ENCODE measurements around the gene SRPK3.
"Not testable (repeated sequence)": the region's sequence is repeated elsewhere in the genome, so short reads cannot be mapped to it uniquely, and the experiment has no call there.

The SRPK3 gene

DNA sequence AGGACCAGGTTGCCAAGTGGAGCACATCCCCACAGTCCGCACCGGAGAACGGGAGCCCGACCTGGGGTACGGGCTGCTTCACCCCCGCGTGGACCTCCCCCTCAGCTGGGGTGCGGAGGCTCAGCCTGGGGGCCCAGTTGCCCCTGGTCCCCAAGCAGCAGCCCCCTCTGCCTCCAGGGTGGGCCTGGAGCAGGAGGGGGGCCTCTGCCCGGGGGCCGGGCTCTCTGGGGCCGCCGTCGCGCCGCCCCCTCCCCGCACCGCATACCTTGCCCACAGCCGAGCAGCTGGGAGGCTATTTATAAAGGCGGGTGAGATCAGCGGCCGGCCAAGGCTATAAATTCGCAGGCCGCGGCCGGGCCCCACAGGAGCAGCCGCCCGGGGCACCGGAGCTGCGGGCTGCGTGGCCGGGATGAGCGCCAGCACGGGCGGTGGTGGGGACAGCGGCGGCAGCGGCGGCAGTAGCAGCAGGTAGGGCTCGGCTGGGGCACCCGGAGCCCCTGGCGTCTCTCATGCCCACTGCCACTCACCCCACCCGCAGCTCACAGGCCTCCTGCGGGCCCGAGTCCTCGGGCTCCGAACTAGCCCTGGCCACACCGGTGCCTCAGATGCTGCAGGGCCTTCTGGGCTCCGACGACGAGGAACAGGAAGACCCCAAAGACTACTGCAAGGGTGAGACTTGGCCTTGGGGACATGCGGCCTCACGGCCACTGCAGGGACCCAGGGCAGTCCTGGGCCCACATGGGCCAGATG is at the start of gene SRPK3:
Gene SRPK3, plus strand, starts transcription at position 364 of the 750 bp plus-strand sequence. Its CDS starts 46 bp downstream, at position 410.
- DNase-seq, result no peak

DNA sequence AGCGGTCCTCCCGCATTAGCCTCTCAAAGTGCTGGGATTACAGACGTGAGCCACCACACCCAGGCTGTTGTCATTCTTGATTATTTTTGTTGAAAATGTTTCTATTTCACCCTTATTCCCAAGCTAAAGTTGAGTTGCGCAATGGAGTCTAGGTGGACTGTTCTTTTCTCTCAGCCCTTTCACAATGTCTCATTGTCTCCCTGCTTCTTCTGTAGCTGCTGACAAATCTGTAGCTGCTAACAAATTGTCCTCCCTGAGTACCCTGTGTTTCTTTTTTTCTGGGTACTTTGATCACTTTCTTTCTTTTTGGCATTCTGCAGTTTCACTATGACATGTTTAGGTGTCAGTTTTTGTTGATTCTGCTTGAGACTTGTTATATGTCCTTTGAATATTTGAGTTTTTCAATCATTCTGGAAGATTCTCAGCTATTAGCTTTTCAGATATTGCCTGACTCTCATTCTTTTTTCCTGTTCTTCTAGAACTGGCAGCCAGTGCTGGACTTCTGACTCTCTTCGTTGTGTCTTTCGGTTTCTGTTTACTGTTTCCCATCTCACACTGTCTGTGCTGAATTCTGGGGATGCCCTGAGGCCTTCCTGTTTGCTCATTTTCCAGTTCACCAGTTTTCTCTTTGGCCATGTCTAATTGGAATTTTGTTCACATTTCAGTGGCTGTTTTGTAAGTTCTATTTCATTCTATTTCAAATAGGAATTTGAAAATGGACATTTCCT is 49.6 kb upstream of the SRPK3 start:
- DNase-seq, result no peak

DNA sequence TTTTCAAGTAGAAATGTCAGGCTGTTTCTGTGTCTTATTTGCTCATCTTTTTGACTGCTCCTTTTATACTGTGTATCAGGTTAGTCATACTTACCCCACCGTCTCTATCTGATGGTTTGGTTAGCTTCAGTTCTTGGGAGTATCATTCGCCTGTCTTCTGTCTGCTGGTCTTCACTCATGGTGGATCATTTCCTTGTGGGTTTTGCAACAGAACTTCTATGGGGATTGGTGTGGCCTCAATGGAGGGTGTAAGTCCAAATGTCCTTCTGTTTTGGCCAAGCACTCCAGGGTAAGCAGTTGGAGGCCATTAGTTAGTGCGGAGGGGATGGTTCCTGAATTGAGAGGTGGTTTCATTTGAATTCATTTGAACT is 49.0 kb upstream of the SRPK3 start:
- no peak for DNase-seq

DNA sequence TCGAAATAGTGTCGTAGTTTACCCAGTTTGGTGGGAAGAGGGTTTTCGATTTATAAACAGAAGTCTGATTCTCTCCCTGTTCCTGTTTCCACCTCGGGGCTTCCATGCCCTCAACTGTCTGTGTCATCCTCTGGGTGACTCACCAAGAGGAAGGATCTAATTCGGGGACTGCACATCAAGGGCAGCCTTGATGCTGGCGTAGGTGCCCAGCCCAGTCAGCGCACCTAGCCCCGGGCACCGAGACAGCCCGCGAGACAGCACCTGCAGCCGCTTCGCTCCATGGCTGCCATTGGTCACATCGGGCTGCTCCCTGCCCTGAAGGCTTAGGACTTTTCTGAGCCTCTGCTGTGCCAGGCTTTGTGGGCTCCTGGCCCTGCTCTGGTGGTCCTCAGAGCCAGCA is 48.4 kb upstream of the SRPK3 start:
- no peak for DNase-seq

- DNase-seq, result no peak
These were observed 47.1 kb upstream of the SRPK3 start for GRCh38 chrX:153733651-153734240.

GRCh38 chrX:153734871-153735270 is 46.0 kb upstream of the SRPK3 start:
- no peak for DNase-seq

DNA sequence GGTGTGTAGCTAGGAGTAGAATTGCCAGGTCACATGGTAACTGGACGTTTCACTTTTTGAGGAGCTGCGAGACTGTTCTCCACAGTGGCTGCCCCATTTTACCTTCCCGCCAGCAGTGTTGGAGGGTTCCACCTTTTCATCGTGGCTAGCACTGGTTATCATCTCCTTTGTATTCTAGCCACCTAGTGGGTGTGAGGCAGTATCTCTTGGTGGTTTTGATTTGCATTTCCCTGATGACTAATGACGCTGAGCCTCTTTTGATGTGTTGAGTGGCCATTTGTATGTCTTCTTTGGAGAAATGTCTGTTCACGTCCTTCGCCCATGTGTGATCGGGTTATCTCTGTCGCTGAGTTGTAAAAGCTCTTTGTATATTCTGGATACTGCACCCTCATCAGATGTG is 45.6 kb upstream of the SRPK3 start:
- DNase-seq, result no peak

DNA sequence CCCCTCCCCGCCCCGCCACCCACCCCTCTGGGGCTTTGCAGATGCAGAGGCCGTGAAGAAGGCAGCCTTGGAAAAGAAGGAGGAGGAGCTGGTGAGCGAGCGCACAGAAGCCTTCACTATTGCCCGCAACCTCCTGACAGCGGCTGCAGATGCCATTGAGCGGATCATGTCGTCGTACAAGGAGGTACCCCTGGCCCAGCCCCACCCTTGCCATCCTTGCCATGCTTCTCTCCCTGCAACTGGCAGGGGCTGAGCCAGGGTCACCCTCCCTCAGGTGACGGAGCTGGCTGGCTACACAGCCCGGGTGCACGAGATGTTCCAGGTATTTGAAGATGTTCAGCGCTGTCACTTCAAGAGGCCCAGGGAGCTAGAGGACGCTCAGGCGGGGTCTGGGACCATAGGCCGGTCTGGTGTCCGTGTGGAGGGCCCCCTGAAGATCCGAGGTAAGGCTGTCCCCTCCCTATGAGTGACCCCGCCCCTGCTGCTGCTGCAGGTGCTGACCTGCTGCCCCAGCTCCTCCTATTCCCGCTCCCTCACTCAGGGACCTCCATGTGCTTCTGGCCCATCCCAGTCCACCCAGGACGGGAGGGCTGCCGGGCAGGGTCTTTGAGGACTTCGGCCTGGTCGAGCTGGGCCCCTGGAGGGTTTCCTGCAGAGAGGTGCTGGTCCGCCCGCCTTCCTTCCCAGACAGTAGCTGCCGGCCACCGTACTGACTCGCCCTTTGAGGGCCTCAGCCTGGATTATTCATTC is 44.6 kb upstream of the SRPK3 start:
- no peak for DNase-seq

GRCh38 chrX:153736871-153737441 is 43.9 kb upstream of the SRPK3 start:
- no peak for DNase-seq

DNA sequence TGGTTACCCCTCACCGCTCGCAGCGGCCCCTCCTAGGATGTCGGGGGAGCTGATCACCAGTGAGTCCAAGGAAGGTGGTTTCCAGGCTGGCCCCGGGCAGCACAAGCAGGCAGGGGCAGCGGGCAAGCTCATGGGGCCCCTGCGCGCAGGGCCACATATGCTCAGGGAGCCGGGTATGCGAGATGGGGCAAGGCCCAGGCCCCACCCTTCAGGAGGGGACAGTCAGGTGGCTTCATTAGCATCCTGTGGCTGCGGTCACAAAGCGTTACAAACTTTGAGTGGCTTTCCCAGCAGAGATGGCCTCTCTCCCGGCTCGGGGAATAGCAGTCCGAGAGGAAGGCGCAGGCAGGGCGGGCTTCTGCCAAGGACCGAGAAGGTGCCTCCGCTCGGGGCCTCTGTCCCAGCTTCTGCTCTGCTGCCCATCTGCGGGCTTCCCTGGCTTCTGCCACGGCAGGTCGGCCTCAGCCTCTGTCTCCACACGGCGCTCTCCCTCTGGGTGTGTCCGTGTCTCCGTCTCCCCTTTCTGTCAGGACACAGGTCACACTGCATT is 42.7 kb upstream of the SRPK3 start:
- no peak for DNase-seq

DNA sequence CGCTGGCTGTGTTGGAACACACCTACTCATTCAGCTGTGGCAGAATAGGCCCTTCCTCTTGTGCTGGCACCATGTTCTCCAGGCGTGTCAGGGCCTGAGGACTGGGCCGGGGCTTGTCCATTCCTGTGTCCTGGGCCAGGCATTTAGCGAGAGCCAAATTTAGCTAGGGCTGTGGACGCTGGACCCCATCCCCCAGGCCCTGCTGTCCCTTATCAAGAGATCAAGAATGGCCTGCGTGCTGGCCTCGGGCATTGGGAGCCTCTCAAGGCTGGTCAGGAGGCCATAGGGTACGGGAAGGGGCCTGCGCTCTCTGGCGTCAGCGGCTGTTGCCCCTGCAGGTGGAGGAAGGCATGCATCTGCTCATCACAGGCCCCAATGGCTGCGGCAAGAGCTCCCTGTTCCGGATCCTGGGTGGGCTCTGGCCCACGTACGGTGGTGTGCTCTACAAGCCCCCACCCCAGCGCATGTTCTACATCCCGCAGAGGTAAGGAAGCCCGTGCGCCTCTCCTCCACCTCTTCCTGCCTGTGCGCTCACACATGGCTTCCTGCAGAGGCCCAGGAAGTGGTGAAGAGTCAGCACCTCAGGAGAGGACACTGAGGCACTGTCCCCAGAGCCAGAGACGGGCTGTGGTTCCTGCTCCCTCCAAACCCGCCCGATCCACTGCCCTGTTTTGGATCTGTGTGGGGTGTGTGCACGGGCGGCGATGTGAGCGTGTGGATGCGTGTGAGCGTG is 40.9 kb upstream of the SRPK3 start:
- DNase-seq, result no peak

DNA sequence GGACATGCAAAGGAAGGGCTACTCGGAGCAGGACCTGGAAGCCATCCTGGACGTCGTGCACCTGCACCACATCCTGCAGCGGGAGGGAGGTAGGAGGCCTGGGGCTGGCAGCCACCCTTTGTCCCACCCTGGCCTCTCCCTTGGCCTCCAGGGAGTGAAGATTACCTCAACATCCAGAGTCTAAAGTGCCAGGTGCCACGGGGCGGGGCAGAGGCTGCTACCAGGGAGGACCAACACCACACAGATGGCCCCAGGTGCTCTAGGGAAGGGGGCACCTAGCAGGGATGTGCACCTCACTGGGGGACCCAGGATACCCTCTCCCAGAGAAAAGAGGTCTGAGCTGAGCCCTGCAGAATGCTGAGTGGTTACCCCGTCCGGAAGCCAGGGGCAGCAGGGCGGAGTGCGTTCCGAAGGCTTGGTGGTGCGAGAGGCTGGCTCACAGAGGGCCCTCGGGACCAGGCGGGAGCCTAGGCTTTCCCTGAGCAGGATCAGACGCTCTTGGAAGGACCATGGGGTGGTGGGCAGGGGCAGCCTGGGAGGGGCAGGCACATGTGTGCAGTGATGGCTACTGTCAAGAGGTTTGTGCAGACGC is 40.1 kb upstream of the SRPK3 start:
- DNase-seq, result no peak

DNA sequence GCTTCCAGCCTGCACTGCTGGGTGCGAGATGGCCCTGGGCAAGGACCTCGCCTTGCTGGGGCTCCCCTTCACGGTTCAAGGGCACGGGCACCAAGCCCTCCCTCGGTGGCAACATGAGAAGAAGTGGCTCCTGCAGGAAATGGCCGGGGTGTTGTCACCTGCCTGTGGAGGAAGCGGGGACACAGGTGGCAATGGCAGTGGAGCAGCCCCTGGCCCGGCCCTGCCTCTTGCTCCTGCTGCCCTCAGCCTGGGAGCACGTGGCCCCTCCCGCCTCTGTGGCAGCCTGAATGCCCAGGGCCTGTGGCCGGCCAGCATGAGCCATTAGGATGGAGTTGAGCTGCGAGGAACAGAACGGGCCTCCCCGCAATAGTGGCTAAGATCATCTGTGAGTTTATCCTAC is 39.4 kb upstream of the SRPK3 start:
- no peak for DNase-seq

DNA sequence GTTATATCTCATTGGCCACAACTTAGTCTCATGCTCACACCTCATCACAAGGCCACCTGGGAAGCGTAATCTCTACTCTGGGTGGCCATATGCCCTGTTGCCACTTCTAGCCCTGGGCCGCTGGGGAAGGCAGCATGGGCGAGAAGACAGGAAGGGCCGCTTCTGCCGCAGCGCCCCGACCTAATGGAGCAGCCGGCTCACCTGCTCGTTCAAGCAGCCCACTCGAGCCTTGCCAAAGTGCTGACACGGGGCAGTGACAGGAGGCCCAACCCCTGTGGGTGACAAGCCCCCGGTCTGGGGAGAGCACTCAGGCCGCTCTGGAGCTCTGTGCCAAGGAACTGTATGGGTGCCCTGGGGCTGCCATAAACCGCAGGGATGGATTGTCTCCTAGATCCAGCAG is 38.7 kb upstream of the SRPK3 start:
- not testable (repeated sequence) for DNase-seq

DNA sequence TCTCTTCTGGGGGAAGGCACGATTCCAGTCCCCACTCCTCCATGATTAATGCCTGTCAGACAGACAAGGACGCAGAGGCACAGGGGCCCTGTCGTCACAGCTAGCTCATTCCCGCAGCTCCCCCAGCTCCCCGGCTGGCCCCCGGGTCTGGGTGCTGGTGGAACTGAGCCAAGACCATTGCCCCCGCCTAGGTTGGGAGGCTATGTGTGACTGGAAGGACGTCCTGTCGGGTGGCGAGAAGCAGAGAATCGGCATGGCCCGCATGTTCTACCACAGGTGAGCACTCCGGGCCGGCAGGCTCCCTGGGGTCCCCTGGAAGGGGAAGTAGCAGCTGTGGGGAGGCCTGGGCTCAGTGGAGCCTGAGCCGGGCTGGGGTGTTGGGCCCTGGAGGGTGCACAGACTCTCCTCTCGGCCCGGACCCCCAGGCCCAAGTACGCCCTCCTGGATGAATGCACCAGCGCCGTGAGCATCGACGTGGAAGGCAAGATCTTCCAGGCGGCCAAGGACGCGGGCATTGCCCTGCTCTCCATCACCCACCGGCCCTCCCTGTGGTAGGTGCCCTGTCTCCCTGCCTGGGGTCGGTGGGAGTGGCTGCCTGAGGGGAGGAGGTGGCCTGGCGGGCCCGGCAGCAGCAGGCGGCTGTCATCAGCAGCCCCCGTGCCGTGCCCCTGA is 37.9 kb upstream of the SRPK3 start:
- DNase-seq, result not testable (repeated sequence)

- not testable (repeated sequence) for DNase-seq
These were observed 37.2 kb upstream of the SRPK3 start for GRCh38 chrX:153743468-153744209.

DNA sequence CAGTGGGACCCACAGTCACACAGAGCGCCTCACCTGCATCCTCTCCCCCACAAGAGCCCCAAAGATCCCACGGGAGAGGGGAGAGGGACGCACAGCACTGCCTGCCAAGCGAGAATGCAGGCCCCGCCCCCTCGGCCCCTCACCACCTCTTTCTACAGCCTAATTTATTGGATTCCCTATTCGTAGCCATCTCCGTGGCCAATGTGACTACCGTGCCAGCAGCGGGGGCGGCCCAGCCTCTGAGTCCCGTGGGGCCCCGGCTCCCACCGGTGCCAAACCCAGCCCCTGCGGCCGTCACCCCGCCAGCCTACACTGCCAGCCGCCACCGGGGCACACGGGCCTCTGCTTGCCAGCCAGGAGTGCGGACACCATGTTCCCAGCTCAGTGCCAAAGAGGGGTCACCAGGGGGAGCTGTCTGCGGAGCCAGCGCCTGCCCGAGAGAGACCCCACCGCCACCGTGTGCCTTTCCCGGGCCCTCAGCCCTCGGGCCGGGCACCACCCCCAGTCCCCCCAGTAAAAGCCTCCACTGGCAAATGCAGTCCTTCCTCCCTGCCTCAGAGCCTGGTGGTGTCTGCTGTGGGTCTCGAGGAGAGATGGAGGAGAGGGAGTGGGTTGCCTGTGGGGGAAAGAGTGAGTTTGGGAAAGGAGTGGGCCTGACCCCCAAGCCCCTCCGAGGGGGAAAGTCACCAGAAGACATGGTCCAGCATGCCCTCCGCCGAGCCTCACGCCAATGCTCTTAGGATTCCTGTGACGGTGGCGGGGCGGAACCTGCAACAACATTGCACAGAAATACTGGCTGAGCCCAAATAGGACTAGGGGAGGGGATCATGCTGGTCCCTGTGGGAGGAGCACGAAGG is 36.4 kb upstream of the SRPK3 start:
- DNase-seq, result no peak

DNA sequence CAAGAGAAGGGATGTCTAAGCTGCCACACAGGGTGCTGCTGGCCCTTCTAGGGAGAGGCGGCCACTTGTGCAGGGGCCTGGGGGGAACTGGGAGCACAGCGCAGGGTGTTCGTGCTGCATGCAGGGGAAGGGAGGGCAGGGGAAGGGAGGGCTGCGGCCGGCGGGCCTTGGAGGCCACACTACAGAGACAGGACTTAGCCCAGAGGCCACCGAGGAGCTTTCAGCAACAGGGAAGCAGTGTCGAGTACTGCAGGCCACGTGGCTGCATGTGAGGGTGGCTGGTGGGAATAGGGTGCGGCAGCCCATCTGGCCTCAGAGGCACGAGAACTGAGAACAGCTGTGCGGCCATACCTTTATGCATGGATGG is 35.8 kb upstream of the SRPK3 start:
- DNase-seq, result not testable (repeated sequence)

- no peak for DNase-seq
These were observed 34.5 kb upstream of the SRPK3 start for GRCh38 chrX:153746359-153746758.
